ENCODE data around the gene CEP170. TPM values are rescaled to one million over a fixed set of nuclear protein-coding genes. Genes with fewer than 3 reads are reported as not detected.

Gene CEP170
- polyA plus RNA-seq, 1 donor from 2014 or later = 403 TPM

GRCh38 chr1:243249214-243249613 is 5.9 kb downstream of the CEP170 start:
- no peaks in the 10 kb centered on the region for H3K27me3 ChIP-seq (ENCODE audit: insufficient read depth, low read depth, low read length)
- H3K79me2 ChIP-seq (replicated peaks; ENCODE audit: insufficient read depth, low read length) = peaks cover 98% of the 10 kb centered on the region
- H2AFZ ChIP-seq (ENCODE audit: low read depth, low read length) = no peak overlapping the region
- peaks cover 8% of the 10 kb centered on the region for H3F3A ChIP-seq (ENCODE audit: insufficient read depth, low read length, poor library complexity, severe bottlenecking)
- no peaks in the 10 kb centered on the region for H3K9me3 ChIP-seq (ENCODE audit: low read length)
- TF ChIP-seq EP300 (conservative IDR thresholded peaks at IDR 0.05; ENCODE audit: poor library complexity, severe bottlenecking) = no peak
- no peak for TF ChIP-seq RAD21 (conservative IDR thresholded peaks at IDR 0.05)
- TF ChIP-seq REST (IDR thresholded peaks at IDR 0.05; ENCODE audit: borderline replicate concordance) = no peak
- no peak for TF ChIP-seq SMC3 (conservative IDR thresholded peaks at IDR 0.05; ENCODE audit: poor library complexity)
- H4K20me1 ChIP-seq (ENCODE audit: insufficient read depth) = peaks cover 45% of the 10 kb centered on the region
- no peak overlapping the region for H3K4me3 ChIP-seq (ENCODE audit: low read length)
- H3K9ac ChIP-seq (ENCODE audit: low read length) = no peak overlapping the region
- H3K27ac ChIP-seq (ENCODE audit: low read length) = no peak overlapping the region
- H3K4me2 ChIP-seq (ENCODE audit: low read length) = no peak overlapping the region
- H3K36me3 ChIP-seq (ENCODE audit: insufficient read depth, low read length) = no peaks in the 10 kb centered on the region
- H3K9me2 ChIP-seq (ENCODE audit: insufficient read depth, low read length) = no peaks in the 10 kb centered on the region

- no peak overlapping the region for H3K27ac ChIP-seq (ENCODE audit: low read length)
- no peak overlapping the region for H3K4me3 ChIP-seq (ENCODE audit: low read length)
- no peaks in the 10 kb centered on the region for H3K9me3 ChIP-seq (ENCODE audit: low read length)
- H4K20me1 ChIP-seq (ENCODE audit: insufficient read depth) = peaks cover 39% of the 10 kb centered on the region
- no peaks in the 10 kb centered on the region for H3K36me3 ChIP-seq (ENCODE audit: insufficient read depth, low read length)
- H3K79me2 ChIP-seq (replicated peaks; ENCODE audit: insufficient read depth, low read length) = peaks cover 98% of the 10 kb centered on the region
- H3K9me2 ChIP-seq (ENCODE audit: insufficient read depth, low read length) = no peaks in the 10 kb centered on the region
- TF ChIP-seq EP300 (conservative IDR thresholded peaks at IDR 0.05; ENCODE audit: poor library complexity, severe bottlenecking) = no peak
- TF ChIP-seq TAF1 (IDR thresholded peaks at IDR 0.05; ENCODE audit: low read depth) = no peak
- H2AFZ ChIP-seq (ENCODE audit: low read depth, low read length) = no peak overlapping the region
- no peaks in the 10 kb centered on the region for H3K27me3 ChIP-seq (ENCODE audit: insufficient read depth, low read depth, low read length)
- no peak overlapping the region for H3K9ac ChIP-seq (ENCODE audit: low read length)
- H3F3A ChIP-seq (ENCODE audit: insufficient read depth, low read length, poor library complexity, severe bottlenecking) = peaks cover 6% of the 10 kb centered on the region
- no peak overlapping the region for H3K4me2 ChIP-seq (ENCODE audit: low read length)
Measured at GRCh38 chr1:243247901-243248300, 7.2 kb downstream of the CEP170 start.

- Histone ChIP-seq H3K9me3 (ENCODE audit: low read length) (no peaks in the 10 kb centered on the region), H2AFZ (ENCODE audit: low read depth, low read length) (no peak overlapping the region), H3K4me2 (ENCODE audit: low read length) (no peak overlapping the region), H3K36me3 (ENCODE audit: insufficient read depth, low read length) (no peaks in the 10 kb centered on the region), H4K20me1 (ENCODE audit: insufficient read depth) (peaks cover 30% of the 10 kb centered on the region), H3K9ac (ENCODE audit: low read length) (no peak overlapping the region), H3K79me2 (replicated peaks; ENCODE audit: insufficient read depth, low read length) (peaks cover 98% of the 10 kb centered on the region), H3K27ac (ENCODE audit: low read length) (no peak overlapping the region), H3K9me2 (ENCODE audit: insufficient read depth, low read length) (no peaks in the 10 kb centered on the region), H3K27me3 (ENCODE audit: insufficient read depth, low read depth, low read length) (no peaks in the 10 kb centered on the region), H3K4me3 (ENCODE audit: low read length) (no peak overlapping the region), H3F3A (ENCODE audit: insufficient read depth, low read length, poor library complexity, severe bottlenecking) (no peaks in the 10 kb centered on the region)
- TF ChIP-seq REST (IDR thresholded peaks at IDR 0.05; ENCODE audit: borderline replicate concordance) (no peak), SMC3 (conservative IDR thresholded peaks at IDR 0.05; ENCODE audit: poor library complexity) (no peak), RAD21 (conservative IDR thresholded peaks at IDR 0.05) (no peak), TAF1 (IDR thresholded peaks at IDR 0.05; ENCODE audit: low read depth) (no peak)
Measured at GRCh38 chr1:243246916-243247315, 8.2 kb downstream of the CEP170 start.
